HL-60 (cell line): ENCODE data around the gene HOXD12.

Experiments used
- POLR2AphosphoS5 ChIP-seq: IDR thresholded peaks from 2 replicates; pipeline ENCODE4 v1.6.1; 2012; ENCODE audit warnings: low read depth
- TF ChIP-seq, protein P1 (sequence below): IDR thresholded peaks from one replicate; pipeline ENCODE4 v1.5.1; 2011; ENCODE audit warnings: low read length, control low read depth, inconsistent platforms; ENCODE audit not compliant: insufficient read depth

DNA sequence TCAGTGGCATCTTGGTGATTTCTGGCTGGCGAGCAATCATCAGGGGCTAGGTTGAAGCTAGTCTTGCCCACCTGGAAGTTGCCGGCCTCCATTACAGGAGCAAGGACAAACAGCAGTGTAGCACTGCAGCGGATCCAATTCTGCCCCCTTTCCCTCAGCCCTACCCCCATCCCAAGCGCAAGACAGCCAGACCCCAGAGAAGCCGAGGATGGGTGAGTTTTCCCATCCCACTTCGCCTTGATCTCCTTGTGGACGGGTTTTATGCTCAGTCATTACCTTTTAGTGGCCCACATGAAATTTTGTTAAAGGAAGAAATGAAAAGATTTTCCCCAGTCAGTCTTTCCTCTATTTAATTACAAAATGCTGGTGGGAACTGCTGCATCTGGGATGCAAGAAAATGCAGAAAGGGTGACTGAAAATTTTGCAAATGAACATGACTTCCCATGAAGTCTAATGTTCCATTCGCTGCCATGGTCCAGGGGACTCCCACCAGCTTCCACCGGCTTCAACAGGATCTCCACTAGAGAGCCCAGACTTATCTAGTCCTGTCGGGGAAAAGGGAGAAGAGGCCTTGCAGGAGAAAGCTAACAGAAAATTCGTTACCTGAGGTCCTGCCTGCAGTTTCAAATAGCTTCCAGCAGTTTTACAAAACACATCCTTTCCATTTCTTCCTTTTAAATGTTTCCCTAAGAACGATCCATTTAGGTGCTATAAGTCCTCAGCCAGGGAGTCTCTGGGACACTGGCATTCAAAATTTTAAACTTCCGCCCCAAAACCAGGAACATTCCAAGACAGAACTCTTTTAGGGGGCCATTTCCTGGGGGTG, 21.0 kb downstream of the HOXD12 start:
- TF ChIP-seq, protein P1, sequence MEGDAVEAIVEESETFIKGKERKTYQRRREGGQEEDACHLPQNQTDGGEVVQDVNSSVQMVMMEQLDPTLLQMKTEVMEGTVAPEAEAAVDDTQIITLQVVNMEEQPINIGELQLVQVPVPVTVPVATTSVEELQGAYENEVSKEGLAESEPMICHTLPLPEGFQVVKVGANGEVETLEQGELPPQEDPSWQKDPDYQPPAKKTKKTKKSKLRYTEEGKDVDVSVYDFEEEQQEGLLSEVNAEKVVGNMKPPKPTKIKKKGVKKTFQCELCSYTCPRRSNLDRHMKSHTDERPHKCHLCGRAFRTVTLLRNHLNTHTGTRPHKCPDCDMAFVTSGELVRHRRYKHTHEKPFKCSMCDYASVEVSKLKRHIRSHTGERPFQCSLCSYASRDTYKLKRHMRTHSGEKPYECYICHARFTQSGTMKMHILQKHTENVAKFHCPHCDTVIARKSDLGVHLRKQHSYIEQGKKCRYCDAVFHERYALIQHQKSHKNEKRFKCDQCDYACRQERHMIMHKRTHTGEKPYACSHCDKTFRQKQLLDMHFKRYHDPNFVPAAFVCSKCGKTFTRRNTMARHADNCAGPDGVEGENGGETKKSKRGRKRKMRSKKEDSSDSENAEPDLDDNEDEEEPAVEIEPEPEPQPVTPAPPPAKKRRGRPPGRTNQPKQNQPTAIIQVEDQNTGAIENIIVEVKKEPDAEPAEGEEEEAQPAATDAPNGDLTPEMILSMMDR = no peak
- no peak for TF ChIP-seq POLR2AphosphoS5
